ENCODE data around the gene FLNB. TPM values are rescaled to one million over a fixed set of nuclear protein-coding genes. Genes with fewer than 3 reads are reported as not detected.

The FLNB gene
- total and polyA plus RNA-seq, 10 of the 15 experiments (the other 5 are each of a cell fraction or from before 2014, with no cell fraction given) = 13.6 to 51.8 (median 26.4) TPM

- no TSS peak for BruUV-seq (replicated peaks)
- no peak overlapping the region for H3K27ac ChIP-seq (ENCODE audit: control insufficient read depth, insufficient read depth)
- in situ Hi-C loops (cut with MboI) (loop anchor here (5.0 to 10.0 kb wide), 4 partner anchors 167 to 445 kb away; no protein-coding TSS in a partner anchor), intact Hi-C loops (cut with micrococcal nuclease; ENCODE audit: unreplicated experiment) (loop anchor here (5.0 kb wide), 1 partner anchor 217 kb away; no protein-coding TSS in a partner anchor)
- no peaks in the 10 kb centered on the region for H3K27me3 ChIP-seq (replicated peaks in 1 of 2; ENCODE audit: control insufficient read depth in 2 of 2, insufficient read depth in 2 of 2, low read length in 1 of 2)
- H3K9me3 ChIP-seq (replicated peaks; ENCODE audit: control insufficient read depth, insufficient read depth, low read length) = no peaks in the 10 kb centered on the region
- H3K4me3 ChIP-seq = no peak overlapping the region
- CTCF ChIA-PET = interaction anchor here (0.6 to 18.5 kb wide), 15 partner anchors 10 to 239 kb away, joined by 3 to 503 read pairs (median 3); partner anchors contain the start of genes FLNB, HTD2 and RPP14
- no peaks in the 10 kb centered on the region for H3K79me2 ChIP-seq (ENCODE audit: control insufficient read depth, insufficient read depth, low read length)
- no peak overlapping the region for H3K9ac ChIP-seq (ENCODE audit: control insufficient read depth, insufficient read depth, low read length)
- FAIRE-seq (no peak), ATAC-seq (no peak; the same call in 2 of the 3 replicates), DNase-seq (ENCODE audit: low read depth, low spot score) (no peak)
- no peaks in the 10 kb centered on the region for H4K20me1 ChIP-seq (ENCODE audit: control insufficient read depth, insufficient read depth)
- H3K4me2 ChIP-seq (ENCODE audit: control insufficient read depth, insufficient read depth) = no peak overlapping the region
- RAD21 ChIA-PET (ENCODE audit: unreplicated experiment) = interaction anchor here (1.0 to 3.4 kb wide), 7 partner anchors 9 to 181 kb away, joined by 3 to 36 read pairs (median 5); partner anchors contain the start of genes HTD2 and RPP14
- WGBS (ENCODE audit: insufficient coverage, insufficient replicate concordance, low lambda C conversion rate, missing lambda C conversion rate) = 78% methylated on average over 13 of the region's 13 CpGs
- POLR2A ChIA-PET = interaction anchor here (0.5 to 2.0 kb wide), 2 partner anchors 65 to 127 kb away, joined by 3 to 7 read pairs; partner anchors contain the start of gene HTD2
- H3K36me3 ChIP-seq (ENCODE audit: control insufficient read depth in 2 of 2, insufficient read depth in 2 of 2, low read length in 1 of 2) = no peaks in the 10 kb centered on the region
- SMC1A ChIA-PET (ENCODE audit: uncharacterized antibody, unreplicated experiment) = interaction anchor here (1.0 to 3.2 kb wide), 10 partner anchors 8 to 171 kb away, joined by 3 to 30 read pairs (median 4); partner anchors contain the start of genes FLNB, HTD2 and RPP14
- H2AFZ ChIP-seq (ENCODE audit: control insufficient read depth, low read depth, low read length) = no peak overlapping the region
- peaks cover 14% of the 10 kb centered on the region for H3K4me1 ChIP-seq (ENCODE audit: control insufficient read depth, insufficient read depth, low read length)
- TF ChIP-seq HDGF (IDR thresholded peaks at IDR 0.05) (no peak), MAX (IDR thresholded peaks at IDR 0.05; ENCODE audit: low read depth, low read length) (no peak), KLF5 (IDR thresholded peaks at IDR 0.05; ENCODE audit: partially characterized antibody) (no peak), TCF12 (IDR thresholded peaks at IDR 0.05; ENCODE audit: low read depth, low read length) (no peak), ZSCAN29 (IDR thresholded peaks at IDR 0.05) (no peak), SKIL (IDR thresholded peaks at IDR 0.05; ENCODE audit: low read depth, poor library complexity, severe bottlenecking) (no peak), CEBPB (IDR thresholded peaks at IDR 0.05; ENCODE audit: borderline replicate concordance in 1 of 2, low read depth in 2 of 2, low read length in 2 of 2) (no peak), CHD4 (IDR thresholded peaks at IDR 0.05) (no peak), BACH1 (IDR thresholded peaks at IDR 0.05; ENCODE audit: borderline replicate concordance) (no peak), CBX3 (IDR thresholded peaks at IDR 0.05; ENCODE audit: borderline replicate concordance, low read depth) (no peak), ELK1 (IDR thresholded peaks at IDR 0.05; ENCODE audit: low read depth, low read length) (no peak)
- TF ChIP-seq, protein P1, sequence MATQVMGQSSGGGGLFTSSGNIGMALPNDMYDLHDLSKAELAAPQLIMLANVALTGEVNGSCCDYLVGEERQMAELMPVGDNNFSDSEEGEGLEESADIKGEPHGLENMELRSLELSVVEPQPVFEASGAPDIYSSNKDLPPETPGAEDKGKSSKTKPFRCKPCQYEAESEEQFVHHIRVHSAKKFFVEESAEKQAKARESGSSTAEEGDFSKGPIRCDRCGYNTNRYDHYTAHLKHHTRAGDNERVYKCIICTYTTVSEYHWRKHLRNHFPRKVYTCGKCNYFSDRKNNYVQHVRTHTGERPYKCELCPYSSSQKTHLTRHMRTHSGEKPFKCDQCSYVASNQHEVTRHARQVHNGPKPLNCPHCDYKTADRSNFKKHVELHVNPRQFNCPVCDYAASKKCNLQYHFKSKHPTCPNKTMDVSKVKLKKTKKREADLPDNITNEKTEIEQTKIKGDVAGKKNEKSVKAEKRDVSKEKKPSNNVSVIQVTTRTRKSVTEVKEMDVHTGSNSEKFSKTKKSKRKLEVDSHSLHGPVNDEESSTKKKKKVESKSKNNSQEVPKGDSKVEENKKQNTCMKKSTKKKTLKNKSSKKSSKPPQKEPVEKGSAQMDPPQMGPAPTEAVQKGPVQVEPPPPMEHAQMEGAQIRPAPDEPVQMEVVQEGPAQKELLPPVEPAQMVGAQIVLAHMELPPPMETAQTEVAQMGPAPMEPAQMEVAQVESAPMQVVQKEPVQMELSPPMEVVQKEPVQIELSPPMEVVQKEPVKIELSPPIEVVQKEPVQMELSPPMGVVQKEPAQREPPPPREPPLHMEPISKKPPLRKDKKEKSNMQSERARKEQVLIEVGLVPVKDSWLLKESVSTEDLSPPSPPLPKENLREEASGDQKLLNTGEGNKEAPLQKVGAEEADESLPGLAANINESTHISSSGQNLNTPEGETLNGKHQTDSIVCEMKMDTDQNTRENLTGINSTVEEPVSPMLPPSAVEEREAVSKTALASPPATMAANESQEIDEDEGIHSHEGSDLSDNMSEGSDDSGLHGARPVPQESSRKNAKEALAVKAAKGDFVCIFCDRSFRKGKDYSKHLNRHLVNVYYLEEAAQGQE (IDR thresholded peaks at IDR 0.05; ENCODE audit: low read depth, low read length) = no peak
- TF ChIP-seq, protein P2, sequence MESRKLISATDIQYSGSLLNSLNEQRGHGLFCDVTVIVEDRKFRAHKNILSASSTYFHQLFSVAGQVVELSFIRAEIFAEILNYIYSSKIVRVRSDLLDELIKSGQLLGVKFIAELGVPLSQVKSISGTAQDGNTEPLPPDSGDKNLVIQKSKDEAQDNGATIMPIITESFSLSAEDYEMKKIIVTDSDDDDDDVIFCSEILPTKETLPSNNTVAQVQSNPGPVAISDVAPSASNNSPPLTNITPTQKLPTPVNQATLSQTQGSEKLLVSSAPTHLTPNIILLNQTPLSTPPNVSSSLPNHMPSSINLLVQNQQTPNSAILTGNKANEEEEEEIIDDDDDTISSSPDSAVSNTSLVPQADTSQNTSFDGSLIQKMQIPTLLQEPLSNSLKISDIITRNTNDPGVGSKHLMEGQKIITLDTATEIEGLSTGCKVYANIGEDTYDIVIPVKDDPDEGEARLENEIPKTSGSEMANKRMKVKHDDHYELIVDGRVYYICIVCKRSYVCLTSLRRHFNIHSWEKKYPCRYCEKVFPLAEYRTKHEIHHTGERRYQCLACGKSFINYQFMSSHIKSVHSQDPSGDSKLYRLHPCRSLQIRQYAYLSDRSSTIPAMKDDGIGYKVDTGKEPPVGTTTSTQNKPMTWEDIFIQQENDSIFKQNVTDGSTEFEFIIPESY (IDR thresholded peaks at IDR 0.05) = no peak
These were observed 171.2 kb downstream of the FLNB start for GRCh38 chr3:58179235-58180098.

Measured in GM12878 (cell line).